ENCODE measurements around the gene EXT2.

Gene EXT2

DNA sequence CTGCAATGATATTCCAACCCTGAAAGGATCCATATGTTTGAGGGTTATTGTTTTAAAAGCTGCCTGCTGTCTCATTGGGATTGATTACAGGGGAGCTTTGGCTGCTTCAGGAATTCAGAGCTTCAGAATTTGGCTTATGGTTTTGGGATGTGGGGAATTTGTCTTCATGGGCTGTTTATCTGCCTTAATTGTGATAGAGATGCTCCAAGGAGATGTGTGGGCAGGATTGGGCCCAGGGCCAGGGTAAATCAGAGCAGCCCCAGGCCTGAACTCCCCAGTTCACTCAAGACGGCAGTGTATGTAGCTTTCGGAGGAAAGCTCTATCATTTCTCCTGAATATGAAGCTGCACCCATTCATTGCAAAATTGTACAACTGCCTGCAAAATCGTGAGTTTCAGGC is 126.0 kb downstream of the EXT2 start:
- no peak for DNase-seq (ENCODE audit: low read depth in 1 of 2, low spot score in 1 of 2)
- H3K4me3 ChIP-seq (replicated peaks; ENCODE audit: insufficient read depth, low read length): no peak overlapping the region
- no peak overlapping the region for H3K27ac ChIP-seq (replicated peaks)
- H3K27me3 ChIP-seq (ENCODE audit: insufficient read depth, poor library complexity, severe bottlenecking): no peaks in the 10 kb centered on the region
- TF ChIP-seq, protein P1, sequence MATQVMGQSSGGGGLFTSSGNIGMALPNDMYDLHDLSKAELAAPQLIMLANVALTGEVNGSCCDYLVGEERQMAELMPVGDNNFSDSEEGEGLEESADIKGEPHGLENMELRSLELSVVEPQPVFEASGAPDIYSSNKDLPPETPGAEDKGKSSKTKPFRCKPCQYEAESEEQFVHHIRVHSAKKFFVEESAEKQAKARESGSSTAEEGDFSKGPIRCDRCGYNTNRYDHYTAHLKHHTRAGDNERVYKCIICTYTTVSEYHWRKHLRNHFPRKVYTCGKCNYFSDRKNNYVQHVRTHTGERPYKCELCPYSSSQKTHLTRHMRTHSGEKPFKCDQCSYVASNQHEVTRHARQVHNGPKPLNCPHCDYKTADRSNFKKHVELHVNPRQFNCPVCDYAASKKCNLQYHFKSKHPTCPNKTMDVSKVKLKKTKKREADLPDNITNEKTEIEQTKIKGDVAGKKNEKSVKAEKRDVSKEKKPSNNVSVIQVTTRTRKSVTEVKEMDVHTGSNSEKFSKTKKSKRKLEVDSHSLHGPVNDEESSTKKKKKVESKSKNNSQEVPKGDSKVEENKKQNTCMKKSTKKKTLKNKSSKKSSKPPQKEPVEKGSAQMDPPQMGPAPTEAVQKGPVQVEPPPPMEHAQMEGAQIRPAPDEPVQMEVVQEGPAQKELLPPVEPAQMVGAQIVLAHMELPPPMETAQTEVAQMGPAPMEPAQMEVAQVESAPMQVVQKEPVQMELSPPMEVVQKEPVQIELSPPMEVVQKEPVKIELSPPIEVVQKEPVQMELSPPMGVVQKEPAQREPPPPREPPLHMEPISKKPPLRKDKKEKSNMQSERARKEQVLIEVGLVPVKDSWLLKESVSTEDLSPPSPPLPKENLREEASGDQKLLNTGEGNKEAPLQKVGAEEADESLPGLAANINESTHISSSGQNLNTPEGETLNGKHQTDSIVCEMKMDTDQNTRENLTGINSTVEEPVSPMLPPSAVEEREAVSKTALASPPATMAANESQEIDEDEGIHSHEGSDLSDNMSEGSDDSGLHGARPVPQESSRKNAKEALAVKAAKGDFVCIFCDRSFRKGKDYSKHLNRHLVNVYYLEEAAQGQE (IDR thresholded peaks at IDR 0.05; ENCODE audit: insufficient replicate concordance, low read depth): no peak
- TF ChIP-seq POLR2AphosphoS5 (IDR thresholded peaks at IDR 0.05; ENCODE audit: low read depth): no peak
- TF ChIP-seq SPI1 (IDR thresholded peaks at IDR 0.05; ENCODE audit: borderline replicate concordance, low read depth): no peak
- TF ChIP-seq, protein P2, sequence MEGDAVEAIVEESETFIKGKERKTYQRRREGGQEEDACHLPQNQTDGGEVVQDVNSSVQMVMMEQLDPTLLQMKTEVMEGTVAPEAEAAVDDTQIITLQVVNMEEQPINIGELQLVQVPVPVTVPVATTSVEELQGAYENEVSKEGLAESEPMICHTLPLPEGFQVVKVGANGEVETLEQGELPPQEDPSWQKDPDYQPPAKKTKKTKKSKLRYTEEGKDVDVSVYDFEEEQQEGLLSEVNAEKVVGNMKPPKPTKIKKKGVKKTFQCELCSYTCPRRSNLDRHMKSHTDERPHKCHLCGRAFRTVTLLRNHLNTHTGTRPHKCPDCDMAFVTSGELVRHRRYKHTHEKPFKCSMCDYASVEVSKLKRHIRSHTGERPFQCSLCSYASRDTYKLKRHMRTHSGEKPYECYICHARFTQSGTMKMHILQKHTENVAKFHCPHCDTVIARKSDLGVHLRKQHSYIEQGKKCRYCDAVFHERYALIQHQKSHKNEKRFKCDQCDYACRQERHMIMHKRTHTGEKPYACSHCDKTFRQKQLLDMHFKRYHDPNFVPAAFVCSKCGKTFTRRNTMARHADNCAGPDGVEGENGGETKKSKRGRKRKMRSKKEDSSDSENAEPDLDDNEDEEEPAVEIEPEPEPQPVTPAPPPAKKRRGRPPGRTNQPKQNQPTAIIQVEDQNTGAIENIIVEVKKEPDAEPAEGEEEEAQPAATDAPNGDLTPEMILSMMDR (IDR thresholded peaks at IDR 0.05; ENCODE audit: insufficient read depth, low read length): no peak
- no peak for TF ChIP-seq GABPA (IDR thresholded peaks at IDR 0.05; ENCODE audit: low read depth)

DNA sequence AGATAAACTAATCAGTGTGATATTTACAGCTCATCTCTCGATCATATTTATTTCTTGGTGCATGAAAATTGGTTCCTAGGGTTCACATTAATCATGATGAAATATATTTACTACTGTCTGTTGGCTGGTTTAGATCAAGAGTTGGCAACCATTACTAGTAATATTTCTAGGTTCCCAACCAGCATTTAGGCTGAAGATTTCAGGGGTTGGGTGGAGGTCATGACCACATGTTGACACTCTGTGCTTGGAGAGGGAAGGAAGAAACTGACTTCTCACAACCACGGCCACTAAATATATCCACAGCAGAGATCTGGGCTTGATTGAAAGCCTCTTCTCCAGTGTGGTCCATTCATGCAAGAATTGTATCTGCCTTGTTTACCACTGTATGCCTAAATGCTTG is 126.5 kb downstream of the EXT2 start:
- TF ChIP-seq POLR2AphosphoS5 (IDR thresholded peaks at IDR 0.05; ENCODE audit: low read depth) (no peak), GABPA (IDR thresholded peaks at IDR 0.05; ENCODE audit: low read depth) (no peak), SPI1 (IDR thresholded peaks at IDR 0.05; ENCODE audit: borderline replicate concordance, low read depth) (no peak)
- TF ChIP-seq, protein P2 (IDR thresholded peaks at IDR 0.05; ENCODE audit: insufficient read depth, low read length): no peak
- TF ChIP-seq, protein P1 (IDR thresholded peaks at IDR 0.05; ENCODE audit: insufficient replicate concordance, low read depth): no peak
- no peak for DNase-seq (ENCODE audit: low read depth in 1 of 2, low spot score in 1 of 2)
- Histone ChIP-seq H3K27ac (replicated peaks) (no peak overlapping the region), H3K4me3 (replicated peaks; ENCODE audit: insufficient read depth, low read length) (no peak overlapping the region), H3K27me3 (ENCODE audit: insufficient read depth, poor library complexity, severe bottlenecking) (no peaks in the 10 kb centered on the region)

DNA sequence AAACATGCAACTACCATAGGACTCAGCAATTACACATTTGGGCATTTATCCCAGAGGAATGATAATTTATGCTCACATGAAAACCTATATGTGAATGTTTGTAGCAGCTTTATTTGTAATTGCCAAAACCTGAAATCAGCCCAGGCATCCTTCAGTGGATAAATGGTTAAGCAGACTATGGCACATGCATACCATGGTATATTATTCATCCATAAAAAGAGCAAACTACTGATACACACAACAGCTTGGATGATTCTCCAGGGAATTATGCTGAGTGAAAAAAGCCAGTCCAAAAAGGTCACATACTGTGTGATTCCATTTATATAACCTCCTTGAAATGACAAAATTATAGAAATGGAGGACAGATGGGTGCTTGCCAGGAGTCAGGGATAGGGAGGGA is 127.8 kb downstream of the EXT2 start:
- no peak overlapping the region for H3K27ac ChIP-seq (replicated peaks)
- TF ChIP-seq POLR2AphosphoS5 (IDR thresholded peaks at IDR 0.05; ENCODE audit: low read depth): no peak
- TF ChIP-seq, protein P1 (IDR thresholded peaks at IDR 0.05; ENCODE audit: insufficient replicate concordance, low read depth): no peak
- TF ChIP-seq, protein P2 (IDR thresholded peaks at IDR 0.05; ENCODE audit: insufficient read depth, low read length): no peak
- TF ChIP-seq SPI1 (IDR thresholded peaks at IDR 0.05; ENCODE audit: borderline replicate concordance, low read depth): no peak
- TF ChIP-seq GABPA (IDR thresholded peaks at IDR 0.05; ENCODE audit: low read depth): no peak
- H3K4me3 ChIP-seq (replicated peaks; ENCODE audit: insufficient read depth, low read length): no peak overlapping the region
- no peak for DNase-seq (ENCODE audit: low read depth in 1 of 2, low spot score in 1 of 2)
- H3K27me3 ChIP-seq (ENCODE audit: insufficient read depth, poor library complexity, severe bottlenecking): no peaks in the 10 kb centered on the region

Measured in HL-60 (cell line).